HG02970 (cell line): Measurements from ENCODE around the gene PAX5.
"Not testable (repeated sequence)": the region's sequence is repeated elsewhere in the genome, so short reads cannot be mapped to it uniquely, and the experiment has no call there.

Source experiments
- ATAC-seq: cut with Tn5 transposase; IDR thresholded peaks from one replicate; pipeline ENCODE4 v1.9.1; 2021; ENCODE audit warnings: mild to moderate bottlenecking, moderate library complexity, moderate number of reproducible peaks; ENCODE audit not compliant: unreplicated experiment, low FRiP score

The PAX5 gene

DNA sequence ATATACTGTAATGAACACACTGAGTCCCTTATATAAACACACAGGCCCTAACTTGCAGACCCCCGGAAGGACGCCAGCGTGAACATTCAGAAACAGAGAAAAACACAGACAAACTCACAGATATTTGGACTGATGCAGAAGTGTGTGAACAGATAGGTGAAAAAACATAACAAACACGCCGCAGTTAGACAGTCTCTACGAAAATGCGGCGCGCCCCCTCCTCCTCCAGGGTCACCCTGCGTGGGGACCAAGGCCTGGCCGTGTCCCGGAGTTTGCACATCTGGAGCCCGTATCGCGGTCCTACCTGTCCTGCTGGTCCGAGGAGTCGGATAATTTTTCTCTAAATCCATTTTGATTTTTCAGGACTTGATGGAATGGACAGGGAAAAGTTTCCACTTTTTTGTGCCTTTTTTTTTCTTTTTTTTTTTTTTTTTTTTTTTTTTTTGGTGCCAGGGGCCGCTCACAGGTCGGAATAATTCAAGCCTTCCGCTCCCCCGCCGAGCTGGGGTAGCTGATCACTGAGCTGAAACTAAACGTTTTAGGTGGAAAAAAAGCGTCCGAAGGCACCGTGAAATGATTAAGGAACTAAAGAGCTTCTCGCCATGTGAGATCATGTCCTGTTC lies at the start of gene PAX5:
Gene PAX5 (minus strand): TSS at position 587 of the 623 bp plus-strand sequence. CDS start 237 bp downstream, at position 350.
- no peak for ATAC-seq

- ATAC-seq: no peak
Observed at GRCh38 chr9:37083654-37084053, 49.6 kb upstream of the PAX5 start.

DNA sequence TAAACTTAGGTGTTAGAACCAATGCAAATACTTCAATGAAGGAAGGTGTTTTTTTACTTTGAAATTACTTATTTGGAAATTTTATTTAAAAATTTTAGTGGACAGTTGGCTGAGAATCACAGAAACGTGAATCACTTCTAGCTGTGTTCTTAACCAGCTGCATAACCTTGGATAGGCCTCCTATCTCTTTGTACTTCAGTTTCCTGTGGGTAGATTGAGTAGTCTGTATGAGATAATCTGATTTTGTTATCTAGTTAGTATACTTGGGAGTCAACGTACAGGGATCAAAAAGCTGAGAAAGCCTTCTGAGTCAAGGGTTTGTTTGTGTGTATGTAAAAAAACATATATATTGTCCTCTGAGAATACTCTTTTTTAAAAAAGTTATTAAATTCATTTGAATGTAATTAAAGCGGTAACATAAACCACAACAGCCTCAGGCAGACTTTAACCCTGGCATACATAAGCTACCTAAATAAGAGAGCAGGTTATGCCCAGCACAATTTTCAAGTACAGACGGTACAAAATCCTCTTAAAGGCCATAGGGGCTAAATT lies 48.2 kb upstream of the PAX5 start:
- no peak for ATAC-seq

- not testable (repeated sequence) for ATAC-seq
Observed at GRCh38 chr9:37081507-37081906, 47.4 kb upstream of the PAX5 start.

- ATAC-seq: peak; percentile 20
Observed at GRCh38 chr9:37080165-37080628, 46.1 kb upstream of the PAX5 start.

- peak; percentile 89 for ATAC-seq
Observed at GRCh38 chr9:37079370-37080164, 45.5 kb upstream of the PAX5 start.

DNA sequence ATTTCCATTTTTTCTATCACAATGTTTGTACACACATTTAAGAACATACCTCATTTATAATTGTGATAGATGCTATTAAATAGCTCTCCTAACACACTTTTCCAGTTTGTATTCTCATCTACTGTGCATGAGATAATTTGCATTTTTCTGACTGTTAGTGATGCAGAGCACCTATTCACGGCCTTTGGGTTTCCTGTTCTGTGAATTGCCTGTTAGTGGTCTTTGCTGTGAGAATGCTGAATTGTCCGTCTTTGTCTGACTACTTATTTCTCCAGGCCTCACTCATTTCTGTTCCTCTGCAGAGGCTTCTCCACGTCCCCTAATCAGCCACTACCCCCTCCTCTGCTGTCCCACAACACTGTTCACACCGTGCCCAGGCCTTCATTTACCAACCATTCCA lies 40.7 kb upstream of the PAX5 start:
- ATAC-seq: not testable (repeated sequence)

DNA sequence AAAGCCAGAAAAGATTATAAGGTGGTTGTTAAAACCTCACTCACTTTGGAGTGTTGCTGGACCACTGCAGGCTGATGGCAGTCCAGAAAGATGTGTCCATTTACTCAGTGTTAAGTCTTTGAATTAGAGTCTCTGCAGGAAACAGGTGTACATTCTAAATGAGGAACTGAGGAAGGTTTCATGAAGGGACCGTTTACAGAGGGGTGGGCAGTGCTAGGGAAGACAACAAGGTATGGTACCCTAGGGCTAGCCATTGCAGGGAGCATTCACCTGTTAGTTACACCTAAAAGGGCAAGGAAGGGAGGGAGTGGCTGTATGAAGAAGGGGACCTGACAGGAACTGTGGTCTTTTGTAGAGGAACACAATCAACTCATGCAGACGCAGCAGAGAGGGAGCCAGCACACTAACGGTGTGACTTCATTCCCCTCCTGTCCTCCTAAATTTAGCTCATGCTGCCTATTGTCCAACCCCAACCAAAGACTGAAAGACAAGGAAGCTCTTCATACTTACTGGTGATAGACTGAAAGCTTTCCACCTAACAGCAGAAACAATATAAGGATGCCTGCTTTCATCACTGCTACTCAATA lies 32.2 kb upstream of the PAX5 start:
- ATAC-seq: no peak

DNA sequence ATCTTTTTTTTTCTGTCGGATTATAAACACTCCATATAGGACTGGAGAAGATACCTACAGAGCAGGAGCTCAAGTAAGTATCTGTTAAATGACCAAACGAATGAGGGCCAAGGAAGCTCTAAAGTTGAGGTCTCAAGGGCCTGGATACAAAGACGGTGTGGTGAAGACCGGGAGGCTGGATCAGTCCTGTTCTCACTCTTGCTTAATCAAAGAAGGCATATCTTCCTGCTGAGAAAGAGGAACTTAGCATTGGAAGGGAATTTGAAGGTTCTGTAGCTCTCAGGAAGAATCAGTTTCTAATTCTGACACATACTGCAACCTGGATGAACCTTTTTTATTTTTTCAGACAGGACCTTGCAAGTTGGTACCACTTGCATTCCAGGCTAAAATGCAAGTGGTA lies 28.3 kb upstream of the PAX5 start:
- ATAC-seq: no peak

DNA sequence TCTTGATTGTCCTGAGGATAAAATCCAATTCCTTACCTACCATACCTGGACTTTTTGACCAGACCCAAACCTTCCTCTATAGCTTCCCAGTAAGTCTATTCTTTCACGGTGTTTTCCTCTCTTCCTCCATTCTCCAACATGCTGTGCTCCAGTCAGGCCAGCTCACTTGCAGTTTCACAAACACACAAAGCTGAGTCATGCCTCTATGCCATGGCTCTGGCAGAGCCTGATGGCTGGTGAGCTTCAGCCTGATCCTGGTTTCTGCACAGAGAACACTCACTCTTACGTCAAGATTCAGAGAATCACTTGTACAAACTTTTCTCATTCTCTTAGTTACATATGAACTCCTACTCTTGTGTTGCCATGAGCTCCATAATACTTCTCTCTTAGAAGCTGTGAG lies 27.7 kb upstream of the PAX5 start:
- ATAC-seq: no peak

DNA sequence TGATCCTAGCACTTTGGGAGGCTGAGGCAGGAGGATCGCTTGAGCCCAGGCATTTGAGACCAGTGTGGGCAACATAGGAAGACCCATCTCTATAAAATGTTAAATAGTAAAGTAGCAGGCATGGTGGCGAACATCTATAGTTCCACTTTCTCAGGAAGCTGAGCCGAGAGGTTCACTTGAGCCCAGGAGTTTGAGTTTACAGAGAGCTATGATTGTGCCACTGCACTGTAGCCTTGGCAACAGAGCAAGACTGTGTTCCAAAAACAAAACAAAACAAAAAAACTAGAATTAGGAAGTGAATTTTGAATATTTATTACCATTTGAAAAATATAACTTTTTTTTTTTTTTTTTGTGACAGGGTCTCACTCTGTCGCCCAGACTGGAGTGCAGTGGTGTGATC lies 26.8 kb upstream of the PAX5 start:
- ATAC-seq: no peak

DNA sequence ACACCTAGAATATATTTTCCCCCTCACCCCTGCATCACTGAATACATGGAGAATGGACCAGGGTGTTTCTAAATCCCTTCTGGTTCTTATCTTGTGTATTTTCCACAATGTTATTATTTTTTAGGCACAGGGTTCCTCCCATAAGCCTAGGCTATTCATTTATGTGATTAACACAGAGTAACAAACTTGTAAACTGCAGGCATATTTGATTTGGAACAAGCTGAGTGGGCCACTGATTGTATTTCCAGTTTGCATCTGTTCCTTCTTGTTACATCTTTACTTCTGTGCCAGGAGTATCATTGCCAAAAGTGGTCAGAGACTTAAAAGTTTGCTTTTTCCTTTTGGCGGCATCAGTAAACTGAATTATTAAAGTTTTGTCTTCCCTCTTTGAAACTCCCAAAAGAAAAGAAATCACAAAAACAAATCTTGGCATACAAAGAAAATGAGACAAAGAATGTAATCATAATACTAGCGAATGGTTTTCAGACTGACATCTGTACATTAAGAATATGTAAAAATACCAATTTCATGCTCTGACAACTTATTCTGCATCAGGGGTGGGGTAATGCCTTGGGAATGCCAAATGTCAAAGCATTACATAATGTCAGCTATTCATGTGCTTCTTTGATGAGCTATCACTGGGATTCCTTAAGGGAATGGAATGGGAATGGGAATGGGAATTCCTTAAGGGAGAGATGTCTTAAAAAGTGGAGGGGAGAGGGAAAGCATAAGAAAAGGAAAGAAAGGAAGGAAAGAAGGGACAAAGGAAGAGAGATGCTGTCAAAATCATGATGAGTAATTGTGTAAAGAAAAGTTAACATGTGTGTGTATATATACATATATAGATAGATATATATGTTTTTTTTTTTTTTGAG lies 22.2 kb upstream of the PAX5 start:
- no peak for ATAC-seq

DNA sequence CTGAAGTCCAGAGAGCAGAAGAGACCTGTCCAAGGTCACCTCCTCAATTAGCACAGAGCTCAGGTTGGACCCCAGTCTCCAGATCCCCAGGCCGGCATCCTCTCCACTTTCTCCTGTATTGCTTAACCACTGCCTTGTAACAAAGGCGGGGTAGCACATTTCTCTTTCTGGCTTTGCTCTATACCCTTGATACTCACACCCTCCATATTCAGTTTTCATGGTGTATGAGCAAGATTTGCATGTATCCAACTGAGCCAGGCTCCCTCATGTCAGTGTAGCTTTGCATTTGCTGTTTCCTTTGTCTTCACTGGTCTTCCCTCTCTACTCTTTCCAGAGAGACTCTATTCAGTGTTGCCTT lies 20.3 kb upstream of the PAX5 start:
- ATAC-seq: not testable (repeated sequence)

- no peak for ATAC-seq
Observed at GRCh38 chr9:37053684-37054362, 19.8 kb upstream of the PAX5 start.

- ATAC-seq: no peak
Observed at GRCh38 chr9:37046683-37047082, 12.6 kb upstream of the PAX5 start.

- no peak for ATAC-seq
Observed at GRCh38 chr9:37042421-37042820, 8.4 kb upstream of the PAX5 start.

GRCh38 chr9:37040508-37041127 lies 6.5 kb upstream of the PAX5 start:
- ATAC-seq: no peak

- no peak for ATAC-seq
Observed at GRCh38 chr9:37038943-37039464, 4.9 kb upstream of the PAX5 start.

- no peak for ATAC-seq
Observed at GRCh38 chr9:37038302-37038942, 4.4 kb upstream of the PAX5 start.
